Islet of Langerhans (tissue), 1 donor: ENCODE data around the gene NSUN7.

ENCODE experiments used
- FAIRE-seq: peaks from one replicate; lab custom pipeline; 2011; peaks lifted over from hg19 to GRCh38; lab: Jason Lieb, UNC

The NSUN7 gene

GRCh38 chr4:40822420-40823166 lies 72.8 kb downstream of the NSUN7 start:
- no peak for FAIRE-seq

GRCh38 chr4:40825014-40825838 lies 75.5 kb downstream of the NSUN7 start:
- FAIRE-seq, result no peak

- FAIRE-seq, result no peak
Observed at GRCh38 chr4:40826821-40827220, 77.1 kb downstream of the NSUN7 start.

GRCh38 chr4:40827758-40828157 lies 78.0 kb downstream of the NSUN7 start:
- FAIRE-seq, result no peak

- no peak for FAIRE-seq
Observed at GRCh38 chr4:40828661-40829060, 78.9 kb downstream of the NSUN7 start.

GRCh38 chr4:40829586-40829985 lies 79.8 kb downstream of the NSUN7 start:
- FAIRE-seq, result no peak

GRCh38 chr4:40831146-40831907 lies 81.6 kb downstream of the NSUN7 start:
- FAIRE-seq, result no peak

GRCh38 chr4:40832175-40832574 lies 82.4 kb downstream of the NSUN7 start:
- no peak for FAIRE-seq

GRCh38 chr4:40833212-40833611 lies 83.5 kb downstream of the NSUN7 start:
- FAIRE-seq, result no peak

- no peak for FAIRE-seq
Observed at GRCh38 chr4:40837094-40837870, 87.5 kb downstream of the NSUN7 start.

- FAIRE-seq, result no peak
Observed at GRCh38 chr4:40838742-40839141, 89.0 kb downstream of the NSUN7 start.

- FAIRE-seq, result no peak
Observed at GRCh38 chr4:40840255-40840984, 90.7 kb downstream of the NSUN7 start.

GRCh38 chr4:40840985-40841571 lies 91.3 kb downstream of the NSUN7 start:
- peak; percentile 64 for FAIRE-seq

GRCh38 chr4:40842318-40842717 lies 92.6 kb downstream of the NSUN7 start:
- peak; percentile 84 for FAIRE-seq

- FAIRE-seq, result no peak
Observed at GRCh38 chr4:40842725-40843423, 93.1 kb downstream of the NSUN7 start.

GRCh38 chr4:40843696-40844095 lies 93.9 kb downstream of the NSUN7 start:
- FAIRE-seq, result no peak

GRCh38 chr4:40844261-40844660 lies 94.5 kb downstream of the NSUN7 start:
- FAIRE-seq, result no peak

- no peak for FAIRE-seq
Observed at GRCh38 chr4:40845154-40845835, 95.5 kb downstream of the NSUN7 start.

- no peak for FAIRE-seq
Observed at GRCh38 chr4:40846532-40846931, 96.8 kb downstream of the NSUN7 start.

- FAIRE-seq, result no peak
Observed at GRCh38 chr4:40848251-40848650, 98.5 kb downstream of the NSUN7 start.
